Gastrocnemius medialis (tissue), 4 donors: ENCODE measurements around the gene PITX3.

Experiments used
- CTCF ChIP-seq, 5 experiments: fragments of 450-650 bp in 3 of 5; fragments of 200-600 bp in 2 of 5; sonication (generic) in 2 of 5; IDR thresholded peaks in 4 of 5; conservative IDR thresholded peaks in 1 of 5; 1 replicate in 4 of 5; 2 replicates in 1 of 5; pipeline ENCODE4 v1.5.1; 2016 to 2019; ENCODE audit warnings: antibody characterized with exemption in 5 of 5, mild to moderate bottlenecking in 3 of 5, moderate library complexity in 3 of 5
- POLR2A ChIP-seq, 2 donors: fragments of 450-650 bp; IDR thresholded peaks; one replicate each; pipeline ENCODE4 v1.6.1; 2017; ENCODE audit warnings: antibody characterized with exemption in 2 of 2, mild to moderate bottlenecking in 2 of 2, moderate library complexity in 2 of 2

DNA sequence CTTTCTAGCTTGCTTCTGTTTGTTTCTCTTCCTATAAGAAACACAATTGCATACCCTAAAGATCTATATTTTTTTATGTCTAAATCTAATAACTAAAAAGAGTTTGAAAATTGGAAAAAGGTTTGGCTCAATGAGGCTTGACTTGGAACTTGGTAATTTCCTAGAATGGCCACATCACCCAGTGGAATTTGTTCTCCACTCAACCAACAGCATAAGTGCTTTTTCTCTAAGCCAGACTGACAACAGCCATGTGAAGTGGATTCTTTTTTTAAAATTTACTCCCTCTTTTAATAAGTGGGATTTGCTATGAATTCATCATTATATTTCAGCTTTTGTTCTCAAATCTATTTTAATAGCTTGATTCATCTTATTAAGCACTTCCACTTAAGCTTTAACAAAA is 37.8 kb upstream of the PITX3 start:
- no peak for TF ChIP-seq CTCF (IDR thresholded peaks at IDR 0.05 in 4 of 5, conservative IDR thresholded peaks at IDR 0.05 in 1 of 5)
- TF ChIP-seq POLR2A (IDR thresholded peaks at IDR 0.05) = no peak
